ENCODE data around the gene SPON1. TPM values are rescaled to one million over a fixed set of nuclear protein-coding genes. Genes with fewer than 3 reads are reported as not detected.
"Not testable (repeated sequence)": the region's sequence is repeated elsewhere in the genome, so short reads cannot be mapped to it uniquely, and the experiment has no call there.

SPON1 gene
- total RNA-seq, 3 donors from 2014 or later (not counting 1 experiment from before 2014, with no cell fraction given) = 0.09 to 0.18 TPM; not detected in 1

DNA sequence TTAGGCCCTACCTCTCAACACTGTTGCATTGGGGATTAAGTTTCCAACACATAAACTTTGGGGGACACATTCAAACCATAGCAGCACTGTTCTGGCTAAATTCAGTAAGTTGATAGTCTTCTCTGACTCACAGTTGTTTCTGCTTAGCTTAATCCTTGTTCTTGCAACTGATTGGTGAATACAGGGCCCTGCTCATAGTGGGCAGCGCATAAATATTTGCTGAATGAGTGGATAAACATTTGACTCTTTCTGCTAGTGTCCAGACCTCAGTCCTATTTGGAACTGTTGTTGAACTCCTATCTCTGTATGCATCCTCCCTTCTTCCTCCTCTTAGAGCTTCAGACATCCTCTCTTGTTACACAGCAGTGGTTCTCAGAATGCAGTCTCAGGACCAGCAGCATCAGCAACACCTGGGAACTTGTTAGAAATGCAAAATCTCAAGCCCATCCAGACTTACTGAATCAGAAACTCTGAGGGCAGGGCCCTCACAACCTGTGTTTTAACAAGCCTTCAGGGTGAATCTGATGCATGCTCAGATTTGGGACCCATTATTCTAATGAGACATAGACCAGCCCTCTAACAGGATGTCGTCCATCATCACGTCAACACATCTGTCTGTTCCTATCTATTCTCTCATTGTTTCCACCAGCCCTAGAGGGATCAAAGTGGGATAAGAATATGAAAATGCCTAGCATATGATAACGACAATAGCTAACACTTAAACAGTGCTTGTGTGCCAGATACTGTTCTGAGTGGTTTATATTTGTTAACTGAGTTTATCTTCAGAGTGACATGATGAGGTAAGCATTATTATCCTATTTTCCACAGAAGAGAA, 22.3 kb downstream of the SPON1 start:
- Histone ChIP-seq H3K36me3 (ENCODE audit: control insufficient read depth, insufficient read depth, low read length) (no peaks in the 10 kb centered on the region), H3K4me3 (ENCODE audit: low read length) (no peak overlapping the region), H3K4me1 (ENCODE audit: control insufficient read depth, insufficient read depth, low read length) (no peaks in the 10 kb centered on the region), H3K9me3 (ENCODE audit: control insufficient read depth, insufficient read depth, low read length) (no peaks in the 10 kb centered on the region), H3K27ac (ENCODE audit: low read length) (no peak overlapping the region), H3K27me3 (ENCODE audit: control insufficient read depth, insufficient read depth, low read length) (no peaks in the 10 kb centered on the region)
- ATAC-seq = no peak
- WGBS (ENCODE audit: insufficient coverage) = 96% methylated on average over 4 of the region's 4 CpGs
- no peak overlapping the region for H3K27ac Mint-ChIP-seq
- no peaks in the 10 kb centered on the region for H3K36me3 Mint-ChIP-seq
- intact Hi-C loops (cut with micrococcal nuclease) = no loop called here
- H3K9me3 Mint-ChIP-seq = no peaks in the 10 kb centered on the region
- TF ChIP-seq CTCF (IDR thresholded peaks at IDR 0.05) = no peak
- DNase-seq = no peak
- H3K27me3 Mint-ChIP-seq (ENCODE audit: low read depth in 2 of 2) = peaks cover 7 to 9% of the 10 kb centered on the region in 2 donors
- no peaks in the 10 kb centered on the region for H3K4me1 Mint-ChIP-seq
- H3K4me3 Mint-ChIP-seq = no peak overlapping the region

DNA sequence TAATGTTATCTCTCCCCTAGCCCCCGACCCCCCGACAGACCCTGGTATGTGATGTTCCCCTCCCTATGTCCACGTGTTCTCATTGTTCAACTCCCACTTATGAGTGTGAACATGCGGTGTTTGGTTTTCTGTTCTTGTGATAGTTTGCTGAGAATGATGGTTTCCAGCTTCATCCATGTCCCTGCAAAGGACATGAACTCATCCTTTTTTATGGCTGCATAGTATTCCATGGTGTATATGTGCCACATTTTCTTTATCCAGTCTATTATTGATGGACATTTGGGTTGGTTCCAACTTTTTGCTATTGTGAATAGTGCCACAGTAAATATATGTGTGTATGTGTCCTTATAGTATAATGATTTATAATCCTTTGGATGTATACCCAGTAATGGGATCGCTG, 24.2 kb downstream of the SPON1 start:
- 100% methylated on average over 2 of the region's 5 CpGs for WGBS (ENCODE audit: insufficient coverage)
- H3K4me1 ChIP-seq (ENCODE audit: control insufficient read depth, insufficient read depth, low read length); H3K4me3 Mint-ChIP-seq; H3K36me3 ChIP-seq (ENCODE audit: control insufficient read depth, insufficient read depth, low read length); ATAC-seq; H3K27me3 ChIP-seq (ENCODE audit: control insufficient read depth, insufficient read depth, low read length); H3K4me3 ChIP-seq (ENCODE audit: low read length); H3K36me3 Mint-ChIP-seq; H3K9me3 ChIP-seq (ENCODE audit: control insufficient read depth, insufficient read depth, low read length); H3K27ac Mint-ChIP-seq; H3K4me1 Mint-ChIP-seq; intact Hi-C loops (cut with micrococcal nuclease); DNase-seq; H3K9me3 Mint-ChIP-seq; H3K27ac ChIP-seq (ENCODE audit: low read length): not testable (repeated sequence)
- peaks cover 7 to 18% of the 10 kb centered on the region in 2 donors for H3K27me3 Mint-ChIP-seq (ENCODE audit: low read depth in 2 of 2)

- H3K4me1 Mint-ChIP-seq; ATAC-seq; intact Hi-C loops (cut with micrococcal nuclease); H3K9me3 Mint-ChIP-seq; DNase-seq; H3K9me3 ChIP-seq (ENCODE audit: control insufficient read depth, insufficient read depth, low read length); H3K4me1 ChIP-seq (ENCODE audit: control insufficient read depth, insufficient read depth, low read length); H3K27ac Mint-ChIP-seq; H3K36me3 ChIP-seq (ENCODE audit: control insufficient read depth, insufficient read depth, low read length); H3K27ac ChIP-seq (ENCODE audit: low read length); H3K4me3 ChIP-seq (ENCODE audit: low read length); H3K4me3 Mint-ChIP-seq; H3K36me3 Mint-ChIP-seq; H3K27me3 ChIP-seq (ENCODE audit: control insufficient read depth, insufficient read depth, low read length): not testable (repeated sequence)
- 89% methylated on average over 15 of the region's 15 CpGs for WGBS (ENCODE audit: insufficient coverage)
- H3K27me3 Mint-ChIP-seq (ENCODE audit: low read depth in 2 of 2) = peaks cover 13 to 26% of the 10 kb centered on the region in 2 donors
These were observed 29.8 kb downstream of the SPON1 start for GRCh38 chr11:13992158-13992856.

GRCh38 chr11:13993096-13993765, 30.7 kb downstream of the SPON1 start:
- no peak overlapping the region for H3K4me3 Mint-ChIP-seq
- intact Hi-C loops (cut with micrococcal nuclease) = no loop called here
- H3K4me1 ChIP-seq (ENCODE audit: control insufficient read depth, insufficient read depth, low read length) = no peaks in the 10 kb centered on the region
- H3K27me3 ChIP-seq (ENCODE audit: control insufficient read depth, insufficient read depth, low read length) = no peaks in the 10 kb centered on the region
- no peak for DNase-seq
- H3K9me3 Mint-ChIP-seq = no peaks in the 10 kb centered on the region
- H3K27me3 Mint-ChIP-seq (ENCODE audit: low read depth in 2 of 2) = peaks cover 11 to 26% of the 10 kb centered on the region in 2 donors
- H3K27ac ChIP-seq (ENCODE audit: low read length) = no peak overlapping the region
- no peak for ATAC-seq
- H3K9me3 ChIP-seq (ENCODE audit: control insufficient read depth, insufficient read depth, low read length) = no peaks in the 10 kb centered on the region
- no peaks in the 10 kb centered on the region for H3K4me1 Mint-ChIP-seq
- H3K4me3 ChIP-seq (ENCODE audit: low read length) = no peak overlapping the region
- no peaks in the 10 kb centered on the region for H3K36me3 ChIP-seq (ENCODE audit: control insufficient read depth, insufficient read depth, low read length)
- WGBS (ENCODE audit: insufficient coverage) = 88% methylated on average over 7 of the region's 7 CpGs
- no peaks in the 10 kb centered on the region for H3K36me3 Mint-ChIP-seq
- no peak for TF ChIP-seq CTCF (IDR thresholded peaks at IDR 0.05)
- no peak overlapping the region for H3K27ac Mint-ChIP-seq

Measured in natural killer cell (primary cell).